NT2/D1 (cell line): ENCODE results near the gene TMEM145.

Source experiments
- DNase-seq: peaks from one replicate; pipeline ENCODE4 v3.0.0-alpha.2; 2011; ENCODE audit warnings: low read depth, low spot score
- H3K27me3 ChIP-seq: 2 replicates; pipeline ENCODE4 v1.6.0; 2011; ENCODE audit warnings: mild to moderate bottlenecking; ENCODE audit not compliant: insufficient read length, insufficient read depth
- H3K36me3 ChIP-seq: 2 replicates; pipeline ENCODE4 v1.6.1; 2011; ENCODE audit warnings: mild to moderate bottlenecking, low read length, mixed read lengths; ENCODE audit not compliant: insufficient read depth, insufficient read length
- H3K4me1 ChIP-seq: 2 replicates; pipeline ENCODE4 v1.5.1; 2011; ENCODE audit not compliant: insufficient read depth, insufficient read length
- H3K4me3 ChIP-seq: 2 replicates; pipeline ENCODE4 v1.5.1; 2011; ENCODE audit warnings: low read depth; ENCODE audit not compliant: insufficient read length
- H3K9ac ChIP-seq: 2 replicates; pipeline ENCODE4 v1.6.0; 2011; ENCODE audit warnings: low read depth; ENCODE audit not compliant: insufficient read length
- H3K9me3 ChIP-seq: 2 replicates; pipeline ENCODE4 v1.5.1; 2011; ENCODE audit warnings: mild to moderate bottlenecking, low read length; ENCODE audit not compliant: insufficient read depth
- SUZ12 ChIP-seq: IDR thresholded peaks from 2 replicates; pipeline ENCODE4 v1.6.1; 2011; ENCODE audit not compliant: insufficient read length, insufficient read depth; ENCODE audit errors: extremely low read depth
- YY1 ChIP-seq: IDR thresholded peaks from 2 replicates; pipeline ENCODE4 v1.6.1; 2011; ENCODE audit not compliant: insufficient read length, insufficient read depth
- ZNF274 ChIP-seq: IDR thresholded peaks from 2 replicates; pipeline ENCODE4 v1.6.1; 2011; ENCODE audit warnings: mild to moderate bottlenecking, low read depth, low read length

TMEM145 gene

GRCh38 chr19:42363614-42364346, 50.7 kb downstream of the TMEM145 start:
- no peaks in the 10 kb centered on the region for H3K27me3 ChIP-seq
- peaks cover 16% of the 10 kb centered on the region; the same call in 1 of the 2 replicates for H3K9me3 ChIP-seq
- H3K4me3 ChIP-seq, result no peak overlapping the region
- peaks cover 11% of the 10 kb centered on the region for H3K4me1 ChIP-seq
- DNase-seq, result no peak
- TF ChIP-seq ZNF274 (no peak), SUZ12 (no peak), YY1 (no peak)
- no peak overlapping the region for H3K9ac ChIP-seq
- H3K36me3 ChIP-seq, result peaks cover 23% of the 10 kb centered on the region

- H3K36me3 ChIP-seq, result peaks cover 31% of the 10 kb centered on the region
- H3K9me3 ChIP-seq, result peaks cover 16% of the 10 kb centered on the region; the same call in 1 of the 2 replicates
- H3K4me3 ChIP-seq, result no peak overlapping the region
- H3K9ac ChIP-seq, result no peak overlapping the region
- no peak for DNase-seq
- H3K4me1 ChIP-seq, result peaks cover 18% of the 10 kb centered on the region
- TF ChIP-seq SUZ12 (no peak), ZNF274 (no peak), YY1 (no peak)
- H3K27me3 ChIP-seq, result no peaks in the 10 kb centered on the region
Observed at GRCh38 chr19:42366673-42367072, 53.6 kb downstream of the TMEM145 start.

- no peak for DNase-seq
- H3K4me1 ChIP-seq, result peaks cover 18% of the 10 kb centered on the region
- H3K27me3 ChIP-seq, result no peaks in the 10 kb centered on the region
- no peak for TF ChIP-seq YY1
- TF ChIP-seq SUZ12, result no peak
- TF ChIP-seq ZNF274, result no peak
- no peak overlapping the region for H3K9ac ChIP-seq
- H3K9me3 ChIP-seq, result peaks cover 16% of the 10 kb centered on the region; the same call in 1 of the 2 replicates
- peaks cover 29% of the 10 kb centered on the region for H3K36me3 ChIP-seq
- no peak overlapping the region for H3K4me3 ChIP-seq
Observed at GRCh38 chr19:42367929-42368328, 54.8 kb downstream of the TMEM145 start.

- TF ChIP-seq ZNF274 (no peak), SUZ12 (no peak), YY1 (no peak)
- no peak for DNase-seq
- H3K9me3 ChIP-seq, result peaks cover 11% of the 10 kb centered on the region; the same call in 1 of the 2 replicates
Observed at GRCh38 chr19:42368360-42368759, 55.3 kb downstream of the TMEM145 start.

DNA sequence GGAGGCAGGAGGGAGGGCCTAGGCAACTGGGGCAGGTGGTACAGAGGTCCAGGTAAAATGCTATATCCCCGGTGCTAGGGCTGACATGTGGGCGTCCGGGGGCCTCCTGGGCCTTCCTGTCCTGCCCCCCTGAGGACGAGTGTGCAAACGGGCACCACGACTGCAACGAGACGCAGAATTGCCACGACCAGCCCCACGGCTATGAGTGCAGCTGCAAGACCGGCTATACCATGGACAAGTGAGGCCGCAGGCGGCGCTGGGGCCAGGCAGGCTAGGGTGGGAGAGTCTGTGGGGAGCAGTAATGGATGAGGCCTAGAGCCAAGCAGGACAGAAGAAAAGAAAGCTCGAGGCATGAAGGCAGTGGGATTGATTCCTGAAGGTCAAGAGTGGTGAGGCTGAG, 55.7 kb downstream of the TMEM145 start:
- Histone ChIP-seq H3K9ac (no peak overlapping the region), H3K9me3 (peaks cover 8% of the 10 kb centered on the region; the same call in 1 of the 2 replicates), H3K4me1 (peaks cover 18% of the 10 kb centered on the region), H3K27me3 (no peaks in the 10 kb centered on the region), H3K4me3 (no peak overlapping the region), H3K36me3 (peaks cover 20% of the 10 kb centered on the region)
- no peak for DNase-seq
- no peak for TF ChIP-seq YY1
- TF ChIP-seq ZNF274, result no peak
- TF ChIP-seq SUZ12, result no peak

More at GRCh38 chr19:42368360-42368759, 55.3 kb downstream of the TMEM145 start:
- Histone ChIP-seq H3K27me3 (no peaks in the 10 kb centered on the region), H3K4me3 (no peak overlapping the region), H3K9ac (no peak overlapping the region), H3K4me1 (peaks cover 18% of the 10 kb centered on the region), H3K36me3 (peaks cover 24% of the 10 kb centered on the region)

DNA sequence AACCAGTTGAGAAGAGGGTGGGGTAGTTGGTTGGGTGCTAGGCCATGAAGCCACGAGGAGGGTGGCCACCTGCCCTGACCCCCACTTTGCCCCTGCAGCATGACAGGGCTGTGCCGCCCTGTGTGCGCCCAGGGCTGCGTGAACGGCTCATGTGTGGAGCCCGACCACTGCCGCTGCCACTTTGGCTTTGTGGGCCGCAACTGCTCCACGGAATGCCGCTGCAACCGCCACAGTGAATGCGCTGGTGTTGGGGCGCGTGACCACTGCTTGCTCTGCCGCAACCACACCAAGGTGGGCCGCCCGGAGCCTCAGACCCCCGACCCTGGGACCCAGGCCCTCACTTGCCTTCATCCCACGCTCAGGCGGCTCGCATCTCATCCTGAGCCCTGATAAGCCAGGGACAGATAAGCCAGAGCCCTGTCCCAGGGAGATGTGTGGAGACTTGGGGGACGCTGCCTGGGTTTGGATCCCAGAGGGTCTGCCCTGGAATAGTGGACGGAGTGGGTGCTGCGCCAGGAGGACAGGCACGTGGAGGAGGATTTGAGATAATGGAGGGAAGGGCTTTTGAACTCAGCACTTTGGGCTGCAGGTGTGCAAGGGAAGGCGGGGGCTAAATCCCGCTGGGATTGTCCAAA, 56.4 kb downstream of the TMEM145 start:
- TF ChIP-seq ZNF274 (no peak), YY1 (no peak), SUZ12 (no peak)
- no peak overlapping the region for H3K4me3 ChIP-seq
- DNase-seq, result no peak
- H3K27me3 ChIP-seq, result no peaks in the 10 kb centered on the region
- H3K4me1 ChIP-seq, result peaks cover 18% of the 10 kb centered on the region
- H3K9me3 ChIP-seq, result no peaks in the 10 kb centered on the region
- peaks cover 13% of the 10 kb centered on the region for H3K36me3 ChIP-seq
- H3K9ac ChIP-seq, result no peak overlapping the region

- H3K9ac ChIP-seq, result peak overlapping the region; percentile 50
- H3K4me3 ChIP-seq, result no peak overlapping the region
- DNase-seq, result peak; percentile 65
Observed at GRCh38 chr19:42370068-42370520, 57.0 kb downstream of the TMEM145 start.

More at GRCh38 chr19:42370068-42370520, 57.0 kb downstream of the TMEM145 start:
- Histone ChIP-seq H3K9me3 (no peaks in the 10 kb centered on the region), H3K36me3 (peaks cover 18% of the 10 kb centered on the region), H3K27me3 (no peaks in the 10 kb centered on the region), H3K4me1 (peaks cover 18% of the 10 kb centered on the region)
- TF ChIP-seq ZNF274 (no peak), SUZ12 (no peak), YY1 (no peak)
